Inflammatory macrophage treated with lipopolysaccharide for 4 hours (primary cell): ENCODE data around the gene DDX42.

Experiments used
- DNase-seq: peaks from one replicate; pipeline ENCODE4 v3.0.0-alpha.2; 2020

Gene DDX42

GRCh38 chr17:63826468-63827001 is 52.6 kb downstream of the DDX42 start:
- DNase-seq = peak; percentile 24

- peak; percentile 97 for DNase-seq
These were observed 53.2 kb downstream of the DDX42 start, which contains the start of the genes FTSJ3 and PSMC5 for GRCh38 chr17:63827002-63827800. Gene FTSJ3, minus strand, starts transcription at chr17:63827663. Its CDS starts 761 bp downstream, at chr17:63826902. Gene PSMC5, plus strand, starts transcription at chr17:63827431. Its CDS starts 60 bp downstream, at chr17:63827491.

GRCh38 chr17:63827801-63828221 is 53.8 kb downstream of the DDX42 start:
- DNase-seq = no peak

DNA sequence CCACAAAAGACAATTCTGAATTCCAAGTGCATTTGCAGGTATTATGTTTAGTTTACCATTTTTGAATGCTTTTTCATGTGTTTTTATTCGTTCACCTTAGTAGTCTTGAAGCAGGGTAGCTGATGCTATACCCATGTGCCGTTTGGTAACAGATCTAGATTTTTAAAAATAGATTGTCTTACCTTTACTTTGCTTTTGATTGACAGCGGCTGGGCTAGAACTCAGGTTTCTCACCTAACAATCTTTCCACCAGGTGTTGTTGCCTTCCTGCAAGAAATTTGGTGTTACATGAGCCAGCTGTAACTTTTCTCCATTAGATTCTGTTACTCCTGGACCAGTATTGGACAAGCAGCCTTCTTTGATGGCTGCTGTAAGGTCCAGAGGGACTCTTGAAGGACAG is 55.0 kb downstream of the DDX42 start:
- no peak for DNase-seq

DNA sequence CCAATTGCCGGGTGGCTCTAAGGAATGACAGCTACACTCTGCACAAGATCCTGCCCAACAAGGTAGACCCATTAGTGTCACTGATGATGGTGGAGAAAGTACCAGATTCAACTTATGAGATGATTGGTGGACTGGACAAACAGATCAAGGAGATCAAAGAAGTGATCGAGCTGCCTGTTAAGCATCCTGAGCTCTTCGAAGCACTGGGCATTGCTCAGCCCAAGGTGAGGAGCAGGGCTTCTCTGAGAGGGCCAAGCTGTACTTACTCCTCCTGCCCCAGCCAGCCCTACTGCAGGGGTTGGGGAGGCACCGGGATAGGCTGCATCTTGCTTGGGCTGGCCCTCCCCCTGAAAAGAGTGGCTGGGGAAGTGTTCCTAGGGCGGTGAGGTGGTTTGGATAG is 56.3 kb downstream of the DDX42 start:
- DNase-seq = no peak

DNA sequence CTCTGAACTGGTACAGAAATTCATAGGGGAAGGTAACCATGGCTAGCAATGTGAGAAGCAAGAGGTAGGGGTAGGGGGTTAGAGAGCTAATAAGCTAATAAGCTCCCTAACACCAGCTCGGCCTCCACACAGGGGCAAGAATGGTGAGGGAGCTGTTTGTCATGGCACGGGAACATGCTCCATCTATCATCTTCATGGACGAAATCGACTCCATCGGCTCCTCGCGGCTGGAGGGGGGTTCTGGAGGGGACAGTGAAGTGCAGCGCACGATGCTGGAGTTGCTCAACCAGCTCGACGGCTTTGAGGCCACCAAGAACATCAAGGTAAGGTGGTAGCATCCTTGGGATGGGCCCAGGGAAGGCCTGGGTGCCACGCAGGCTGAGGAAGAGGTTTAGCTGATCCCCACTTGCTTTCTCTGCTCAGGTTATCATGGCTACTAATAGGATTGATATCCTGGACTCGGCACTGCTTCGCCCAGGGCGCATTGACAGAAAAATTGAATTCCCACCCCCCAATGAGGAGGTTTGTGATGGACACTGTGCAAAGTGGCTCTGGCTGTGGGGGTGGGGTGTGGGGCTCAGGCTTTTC is 57.0 kb downstream of the DDX42 start:
- DNase-seq = no peak

- DNase-seq = no peak
These were observed 57.5 kb downstream of the DDX42 start for GRCh38 chr17:63831505-63831904.

GRCh38 chr17:63832014-63832413 is 58.0 kb downstream of the DDX42 start:
- no peak for DNase-seq

GRCh38 chr17:63832455-63832854 is 58.5 kb downstream of the DDX42 start:
- DNase-seq = no peak

GRCh38 chr17:63833026-63833740 is 59.2 kb downstream of the DDX42 start:
- no peak for DNase-seq

DNA sequence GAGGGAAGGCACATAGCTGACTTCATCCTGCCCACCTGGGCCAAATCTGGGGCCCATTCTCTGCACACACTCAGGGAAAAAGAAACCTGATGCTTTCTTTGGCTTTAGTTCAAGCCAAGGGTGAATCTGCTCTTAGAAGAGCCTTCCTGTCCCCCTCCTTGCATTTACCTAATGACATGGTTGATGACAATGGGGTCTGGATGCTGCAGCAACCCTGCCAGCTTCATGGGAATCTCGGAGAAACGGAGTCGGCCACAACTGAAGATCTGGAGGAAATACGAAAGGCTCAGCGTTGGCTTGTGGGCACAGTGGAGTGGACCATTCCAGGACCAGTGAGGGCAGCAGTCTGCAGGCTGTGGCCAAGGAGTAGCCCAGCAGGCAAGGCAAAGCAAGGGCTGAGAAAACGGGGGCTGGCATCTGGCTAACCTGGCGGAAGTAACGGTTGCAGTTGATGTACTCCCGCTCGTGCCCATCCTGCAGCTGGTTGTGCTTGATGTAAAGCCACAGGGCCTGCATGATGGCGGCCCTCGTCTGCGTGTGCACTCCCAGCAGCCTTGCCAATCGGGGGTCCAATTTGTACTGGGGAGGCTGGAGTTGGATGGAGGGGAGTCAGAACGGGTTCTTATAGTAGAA is 59.9 kb downstream of the DDX42 start:
- DNase-seq = no peak

- DNase-seq = peak; percentile 75
These were observed 60.6 kb downstream of the DDX42 start for GRCh38 chr17:63834431-63835166.

- no peak for DNase-seq
These were observed 61.3 kb downstream of the DDX42 start for GRCh38 chr17:63835167-63835720.

- no peak for DNase-seq
These were observed 62.8 kb downstream of the DDX42 start for GRCh38 chr17:63836811-63837210.

DNA sequence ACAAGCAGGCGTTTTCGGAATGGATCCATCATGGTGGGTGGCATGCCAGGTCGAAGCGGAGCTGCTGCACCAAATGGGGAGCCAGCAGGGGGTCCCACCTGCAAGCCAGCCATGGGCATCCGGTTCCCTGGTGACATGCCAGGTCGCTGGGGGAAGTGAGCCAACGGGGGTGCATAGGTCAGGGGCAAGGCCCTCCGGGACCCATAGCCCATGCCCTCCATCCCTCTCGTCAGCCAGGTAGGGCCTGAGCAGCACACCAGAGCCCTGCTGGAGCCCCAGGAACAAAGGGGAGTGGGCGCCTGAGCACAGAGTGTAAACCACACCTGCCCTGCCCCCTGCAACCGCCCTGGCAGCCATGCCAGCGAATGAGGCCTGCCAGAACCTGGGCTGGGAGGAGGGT is 63.5 kb downstream of the DDX42 start:
- DNase-seq = no peak

DNA sequence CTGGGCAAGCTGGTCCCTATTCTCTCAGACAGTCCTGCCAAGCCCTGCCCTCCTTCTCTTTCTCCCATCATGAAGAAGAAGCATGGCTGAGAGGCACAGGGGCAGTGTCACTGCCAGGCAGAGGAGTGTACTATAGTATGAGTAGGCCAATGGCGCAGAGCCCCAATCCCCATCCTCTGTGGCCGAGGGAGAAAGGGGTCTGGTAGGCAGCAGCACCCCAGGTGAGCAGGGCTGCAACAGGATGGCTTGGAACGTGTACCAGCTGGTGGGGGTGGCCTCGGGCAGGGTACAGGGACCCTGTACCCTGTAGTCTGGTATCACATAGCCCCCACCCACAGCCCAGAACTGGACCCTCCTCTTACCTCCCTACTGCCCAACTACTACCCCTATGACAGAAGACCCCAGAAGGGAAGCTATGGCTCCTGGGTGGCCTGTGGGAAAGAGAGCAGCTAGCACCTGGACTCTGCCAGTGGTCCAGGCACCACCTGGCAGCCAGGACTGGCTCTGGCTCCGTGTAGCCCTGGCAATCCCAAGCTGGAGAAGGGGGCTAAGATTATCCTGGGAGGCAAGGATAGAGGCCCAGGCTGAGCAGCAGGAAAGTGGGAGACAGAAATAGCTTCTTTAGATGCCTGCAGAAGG is 64.1 kb downstream of the DDX42 start:
- DNase-seq = no peak

DNA sequence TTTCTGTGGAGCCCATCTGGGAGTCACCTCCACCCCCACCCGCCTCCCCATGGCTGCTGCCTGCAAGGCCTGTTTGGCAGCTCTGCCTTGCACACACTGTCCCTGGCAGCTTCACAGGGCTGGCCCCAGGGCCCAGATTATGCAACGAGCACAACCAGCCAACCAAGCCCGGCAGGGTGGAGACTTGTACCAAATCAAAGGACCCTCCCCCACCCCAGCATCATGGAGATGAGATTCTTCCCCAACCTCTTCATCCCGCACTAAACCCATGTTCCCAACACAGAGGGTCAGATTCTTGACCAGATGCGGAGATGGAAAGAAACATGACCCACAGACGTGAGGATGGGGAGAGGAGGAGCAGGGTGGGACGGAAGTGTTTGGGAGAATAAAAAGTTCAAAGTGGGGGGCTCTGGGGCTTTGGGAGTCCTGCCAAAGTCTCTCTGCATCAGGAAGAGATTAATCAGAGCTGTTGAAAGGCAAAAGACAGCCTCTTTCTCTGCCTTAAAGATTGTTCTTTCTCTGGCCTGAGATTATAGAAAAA is 64.7 kb downstream of the DDX42 start:
- DNase-seq = no peak

DNA sequence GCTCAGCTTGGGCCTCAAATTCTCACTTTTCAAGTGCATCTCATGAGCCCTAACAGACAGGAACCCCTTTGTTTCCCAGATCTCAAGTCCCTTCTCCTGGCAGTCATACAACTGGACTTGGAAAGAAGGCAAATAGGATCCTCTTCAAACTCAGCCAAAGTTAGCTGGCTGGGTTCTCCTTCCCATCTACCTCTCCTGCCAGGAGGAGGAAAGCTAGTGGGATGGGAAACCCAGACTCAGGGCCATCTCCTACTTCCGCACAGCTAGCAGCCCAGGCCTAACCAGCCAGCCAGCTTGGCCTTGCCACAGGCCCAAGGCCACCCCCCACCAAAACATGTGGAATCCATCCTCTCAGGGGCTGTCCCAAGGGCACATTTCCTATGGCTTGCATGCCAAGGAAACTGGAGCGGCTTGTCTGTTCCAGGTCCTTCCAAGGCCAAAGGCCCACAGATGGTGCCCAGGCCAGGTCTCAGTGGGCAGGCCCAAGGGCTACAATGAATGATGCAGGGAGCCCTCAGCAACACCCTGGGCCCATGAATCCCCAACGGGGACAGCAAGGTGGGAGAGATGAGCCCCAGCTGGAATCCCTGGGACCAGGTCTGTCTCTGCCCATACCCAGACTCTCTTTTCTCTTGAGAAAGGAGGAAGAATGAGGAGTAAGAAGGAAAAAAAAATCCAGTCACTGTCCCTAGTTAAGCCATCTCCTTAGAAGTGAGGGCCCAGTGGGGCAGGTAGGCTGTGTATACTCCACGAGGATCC is 66.8 kb downstream of the DDX42 start:
- no peak for DNase-seq

- peak; percentile 61 for DNase-seq
These were observed 67.6 kb downstream of the DDX42 start for GRCh38 chr17:63841350-63842172.
